Measurements from ENCODE around the gene SLC35G3.

The SLC35G3 gene

DNA sequence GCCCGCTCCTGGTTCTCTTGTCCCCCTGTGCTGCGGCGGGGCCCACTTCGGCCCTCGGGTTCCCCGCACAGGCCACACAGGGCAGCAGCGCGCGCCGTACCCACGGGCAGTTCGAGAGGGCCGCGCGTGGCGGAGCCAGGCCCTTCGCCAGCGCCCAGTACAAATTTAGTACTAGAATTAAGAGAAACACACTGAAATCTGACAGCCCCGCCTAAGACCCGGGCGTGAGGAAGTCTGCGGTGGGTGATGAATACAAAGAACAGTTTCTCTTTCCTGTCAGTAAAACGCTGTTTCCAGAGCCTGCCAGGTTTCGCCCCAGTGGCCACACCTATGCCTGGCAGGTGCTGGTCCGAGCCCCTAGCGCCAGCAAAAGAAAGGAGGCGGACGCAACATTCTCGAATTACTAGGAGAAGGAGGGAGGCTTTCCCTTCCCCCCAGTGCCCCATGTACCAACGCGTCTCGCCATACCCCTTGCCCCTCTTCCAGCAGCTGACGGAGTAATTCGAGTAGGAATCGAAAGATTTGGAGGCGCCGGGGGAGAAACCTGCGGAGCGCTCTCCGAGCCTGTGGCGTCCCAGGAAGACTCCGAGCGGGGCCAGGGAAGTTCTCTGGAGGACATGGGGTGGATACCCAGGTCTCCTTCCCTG, 48.1 kb upstream of the SLC35G3 start:
- peaks cover 25% of the 10 kb centered on the region for H3K79me2 ChIP-seq (ENCODE audit: low read length)
- H3K36me3 ChIP-seq (replicated peaks; ENCODE audit: low read depth, low read length) = peaks cover 8% of the 10 kb centered on the region
- peak overlapping the region; percentile 34; the same call in 1 of the 2 replicates for H2AFZ ChIP-seq (ENCODE audit: low read depth, low read length)
- no peaks in the 10 kb centered on the region for H4K20me1 ChIP-seq (ENCODE audit: insufficient read depth, low read length)
- peaks cover 31% of the 10 kb centered on the region for H3K4me1 ChIP-seq (ENCODE audit: low read length)
- H3K4me3 ChIP-seq (ENCODE audit: low read length) = peak overlapping the region; percentile 89
- H3K9ac ChIP-seq (ENCODE audit: low read length) = peak overlapping the region; percentile 84
- H3K27ac ChIP-seq (ENCODE audit: low read length) = peak overlapping the region; percentile 72
- H3K9me3 ChIP-seq (ENCODE audit: insufficient read depth, low read length) = no peaks in the 10 kb centered on the region
- TF ChIP-seq EZH2phosphoT487 (IDR thresholded peaks at IDR 0.05; ENCODE audit: low read depth) = no peak
- TF ChIP-seq, protein P1, sequence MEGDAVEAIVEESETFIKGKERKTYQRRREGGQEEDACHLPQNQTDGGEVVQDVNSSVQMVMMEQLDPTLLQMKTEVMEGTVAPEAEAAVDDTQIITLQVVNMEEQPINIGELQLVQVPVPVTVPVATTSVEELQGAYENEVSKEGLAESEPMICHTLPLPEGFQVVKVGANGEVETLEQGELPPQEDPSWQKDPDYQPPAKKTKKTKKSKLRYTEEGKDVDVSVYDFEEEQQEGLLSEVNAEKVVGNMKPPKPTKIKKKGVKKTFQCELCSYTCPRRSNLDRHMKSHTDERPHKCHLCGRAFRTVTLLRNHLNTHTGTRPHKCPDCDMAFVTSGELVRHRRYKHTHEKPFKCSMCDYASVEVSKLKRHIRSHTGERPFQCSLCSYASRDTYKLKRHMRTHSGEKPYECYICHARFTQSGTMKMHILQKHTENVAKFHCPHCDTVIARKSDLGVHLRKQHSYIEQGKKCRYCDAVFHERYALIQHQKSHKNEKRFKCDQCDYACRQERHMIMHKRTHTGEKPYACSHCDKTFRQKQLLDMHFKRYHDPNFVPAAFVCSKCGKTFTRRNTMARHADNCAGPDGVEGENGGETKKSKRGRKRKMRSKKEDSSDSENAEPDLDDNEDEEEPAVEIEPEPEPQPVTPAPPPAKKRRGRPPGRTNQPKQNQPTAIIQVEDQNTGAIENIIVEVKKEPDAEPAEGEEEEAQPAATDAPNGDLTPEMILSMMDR (IDR thresholded peaks at IDR 0.05; ENCODE audit: low read depth, low read length) = no peak
- no peaks in the 10 kb centered on the region for H3K27me3 ChIP-seq (ENCODE audit: low read depth, low read length)
- peak overlapping the region; percentile 76 for H3K4me2 ChIP-seq (ENCODE audit: low read length)

DNA sequence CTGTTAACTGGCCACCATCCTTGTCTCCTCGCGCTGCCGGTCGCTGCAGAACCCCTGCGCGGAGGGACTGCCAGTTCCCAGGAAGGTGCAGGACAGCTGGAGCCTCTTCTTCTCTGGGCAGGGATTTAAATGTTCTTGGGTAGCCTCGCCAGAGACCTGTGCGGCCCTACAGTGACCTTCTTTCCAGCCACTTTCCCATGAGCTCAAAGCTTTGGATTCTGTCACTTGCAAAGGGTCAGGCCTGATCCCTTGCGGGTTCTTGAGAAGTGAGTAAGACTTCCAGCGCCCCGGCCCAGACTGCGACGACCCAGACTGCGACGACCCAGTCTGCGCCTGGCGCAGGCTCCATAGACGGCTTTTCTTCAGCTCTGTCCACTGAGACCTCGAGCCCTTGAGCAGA, 47.3 kb upstream of the SLC35G3 start:
- peaks cover 31% of the 10 kb centered on the region for H3K4me1 ChIP-seq (ENCODE audit: low read length)
- peaks cover 25% of the 10 kb centered on the region for H3K79me2 ChIP-seq (ENCODE audit: low read length)
- H3K9me3 ChIP-seq (ENCODE audit: insufficient read depth, low read length) = no peaks in the 10 kb centered on the region
- H3K36me3 ChIP-seq (replicated peaks; ENCODE audit: low read depth, low read length) = peaks cover 8% of the 10 kb centered on the region
- H3K9ac ChIP-seq (ENCODE audit: low read length) = peak overlapping the region; percentile 84; the same call in 1 of the 2 replicates
- H2AFZ ChIP-seq (ENCODE audit: low read depth, low read length) = no peak overlapping the region
- TF ChIP-seq, protein P1 (IDR thresholded peaks at IDR 0.05; ENCODE audit: low read depth, low read length) = no peak
- no peak for TF ChIP-seq EZH2phosphoT487 (IDR thresholded peaks at IDR 0.05; ENCODE audit: low read depth)
- H3K4me2 ChIP-seq (ENCODE audit: low read length) = peak overlapping the region; percentile 76
- H3K27me3 ChIP-seq (ENCODE audit: low read depth, low read length) = no peaks in the 10 kb centered on the region
- H3K27ac ChIP-seq (ENCODE audit: low read length) = no peak overlapping the region
- H3K4me3 ChIP-seq (ENCODE audit: low read length) = peak overlapping the region; percentile 89
- H4K20me1 ChIP-seq (ENCODE audit: insufficient read depth, low read length) = no peaks in the 10 kb centered on the region

DNA sequence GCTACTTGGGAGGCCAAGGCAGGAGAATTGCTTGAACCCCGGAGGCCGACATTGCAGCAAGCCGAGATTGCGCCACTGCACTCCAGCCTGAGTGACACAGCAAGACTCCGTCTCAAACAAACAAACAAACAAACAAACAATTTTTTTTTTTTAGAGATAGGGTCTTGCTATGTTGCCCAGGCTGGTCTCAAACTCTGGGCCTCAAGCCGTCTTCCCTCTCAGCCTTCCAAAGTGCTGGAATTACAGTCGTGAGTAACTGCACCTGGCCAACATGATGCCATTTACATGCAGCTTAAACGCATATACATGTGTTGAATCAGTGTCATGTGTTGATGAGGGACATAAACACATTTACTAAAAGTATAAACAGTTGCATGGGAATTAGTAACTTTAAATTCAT, 46.7 kb upstream of the SLC35G3 start:
- Histone ChIP-seq H3K4me2 (ENCODE audit: low read length) (no peak overlapping the region), H3K27me3 (ENCODE audit: low read depth, low read length) (no peaks in the 10 kb centered on the region), H4K20me1 (ENCODE audit: insufficient read depth, low read length) (no peaks in the 10 kb centered on the region), H3K79me2 (ENCODE audit: low read length) (peaks cover 24% of the 10 kb centered on the region), H3K9me3 (ENCODE audit: insufficient read depth, low read length) (no peaks in the 10 kb centered on the region), H3K4me3 (ENCODE audit: low read length) (no peak overlapping the region), H2AFZ (ENCODE audit: low read depth, low read length) (no peak overlapping the region), H3K36me3 (replicated peaks; ENCODE audit: low read depth, low read length) (peaks cover 8% of the 10 kb centered on the region), H3K4me1 (ENCODE audit: low read length) (peaks cover 31% of the 10 kb centered on the region), H3K9ac (ENCODE audit: low read length) (no peak overlapping the region), H3K27ac (ENCODE audit: low read length) (no peak overlapping the region)
- TF ChIP-seq, protein P1 (IDR thresholded peaks at IDR 0.05; ENCODE audit: low read depth, low read length) = no peak
- TF ChIP-seq EZH2phosphoT487 (IDR thresholded peaks at IDR 0.05; ENCODE audit: low read depth) = no peak

DNA sequence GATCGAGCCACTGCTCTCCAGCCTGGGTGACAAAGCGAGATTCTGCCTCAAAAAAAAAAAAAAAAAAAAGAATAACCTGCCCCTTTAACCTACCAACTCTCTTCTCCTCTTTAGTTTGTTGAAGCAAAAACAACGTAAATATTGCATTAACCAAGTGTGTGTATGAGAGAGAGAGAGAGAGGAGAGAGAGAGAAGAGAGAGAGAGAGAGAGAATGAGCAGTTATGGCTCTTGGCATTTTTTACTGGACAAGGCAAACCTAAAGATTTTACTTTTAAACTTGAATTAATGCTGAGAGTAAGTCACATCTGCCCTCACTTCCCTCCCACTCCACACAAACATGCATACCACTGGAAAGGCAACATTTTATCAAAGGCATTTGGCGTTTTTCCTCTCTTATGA, 45.6 kb upstream of the SLC35G3 start:
- no peak overlapping the region for H3K4me3 ChIP-seq (ENCODE audit: low read length)
- no peak overlapping the region for H3K4me2 ChIP-seq (ENCODE audit: low read length)
- H3K9ac ChIP-seq (ENCODE audit: low read length) = no peak overlapping the region
- no peaks in the 10 kb centered on the region for H4K20me1 ChIP-seq (ENCODE audit: insufficient read depth, low read length)
- peaks cover 14% of the 10 kb centered on the region for H3K79me2 ChIP-seq (ENCODE audit: low read length)
- no peaks in the 10 kb centered on the region for H3K9me3 ChIP-seq (ENCODE audit: insufficient read depth, low read length)
- no peak overlapping the region for H2AFZ ChIP-seq (ENCODE audit: low read depth, low read length)
- no peaks in the 10 kb centered on the region for H3K27me3 ChIP-seq (ENCODE audit: low read depth, low read length)
- H3K27ac ChIP-seq (ENCODE audit: low read length) = no peak overlapping the region
- no peak for TF ChIP-seq EZH2phosphoT487 (IDR thresholded peaks at IDR 0.05; ENCODE audit: low read depth)
- TF ChIP-seq, protein P1 (IDR thresholded peaks at IDR 0.05; ENCODE audit: low read depth, low read length) = no peak
- no peaks in the 10 kb centered on the region for H3K36me3 ChIP-seq (replicated peaks; ENCODE audit: low read depth, low read length)
- H3K4me1 ChIP-seq (ENCODE audit: low read length) = peaks cover 22% of the 10 kb centered on the region
